Measurements from ENCODE around the gene R3HDM2. TPM values are rescaled to one million over a fixed set of nuclear protein-coding genes. Genes with fewer than 3 reads are reported as not detected.
A peak's percentile ranks its signal among the peaks of the same experiment; 100 is the strongest.

Gene R3HDM2
- total RNA-seq, 4 donors from 2014 or later = 31.0 to 51.9 (median 41.6) TPM

- H3K27me3 ChIP-seq = peaks cover 0 to 6% of the 10 kb centered on the region in 2 donors
- no peaks in the 10 kb centered on the region for H3K9me3 ChIP-seq
- WGBS, 2 donors = 41 to 47% methylated on average over 10 to 15 of the region's 15 CpGs
- no peak for TF ChIP-seq POLR2A (IDR thresholded peaks at IDR 0.05)
- TF ChIP-seq, protein P1, sequence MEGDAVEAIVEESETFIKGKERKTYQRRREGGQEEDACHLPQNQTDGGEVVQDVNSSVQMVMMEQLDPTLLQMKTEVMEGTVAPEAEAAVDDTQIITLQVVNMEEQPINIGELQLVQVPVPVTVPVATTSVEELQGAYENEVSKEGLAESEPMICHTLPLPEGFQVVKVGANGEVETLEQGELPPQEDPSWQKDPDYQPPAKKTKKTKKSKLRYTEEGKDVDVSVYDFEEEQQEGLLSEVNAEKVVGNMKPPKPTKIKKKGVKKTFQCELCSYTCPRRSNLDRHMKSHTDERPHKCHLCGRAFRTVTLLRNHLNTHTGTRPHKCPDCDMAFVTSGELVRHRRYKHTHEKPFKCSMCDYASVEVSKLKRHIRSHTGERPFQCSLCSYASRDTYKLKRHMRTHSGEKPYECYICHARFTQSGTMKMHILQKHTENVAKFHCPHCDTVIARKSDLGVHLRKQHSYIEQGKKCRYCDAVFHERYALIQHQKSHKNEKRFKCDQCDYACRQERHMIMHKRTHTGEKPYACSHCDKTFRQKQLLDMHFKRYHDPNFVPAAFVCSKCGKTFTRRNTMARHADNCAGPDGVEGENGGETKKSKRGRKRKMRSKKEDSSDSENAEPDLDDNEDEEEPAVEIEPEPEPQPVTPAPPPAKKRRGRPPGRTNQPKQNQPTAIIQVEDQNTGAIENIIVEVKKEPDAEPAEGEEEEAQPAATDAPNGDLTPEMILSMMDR (IDR thresholded peaks at IDR 0.05) = peak in 3 of 5 experiments; percentile 29 to 43 (median 41)
- no peaks in the 10 kb centered on the region for H3K36me3 ChIP-seq
- DNase-seq (ENCODE audit: low spot score in 2 of 2) = no peak
- H3K27ac ChIP-seq = peak overlapping the region in 1 of 4 donors; percentile 7
- H3K4me3 ChIP-seq = no peak overlapping the region
- peaks cover 0 to 33% (median 19%) of the 10 kb centered on the region in 4 donors for H3K4me1 ChIP-seq
Measured at GRCh38 chr12:57456145-57456700, 25.4 kb upstream of the R3HDM2 start.

- Histone ChIP-seq H3K27me3 (peaks cover 0 to 6% of the 10 kb centered on the region in 2 donors), H3K36me3 (no peaks in the 10 kb centered on the region), H3K4me1 (peaks cover 0 to 27% (median 12%) of the 10 kb centered on the region in 4 donors), H3K9me3 (no peaks in the 10 kb centered on the region), H3K4me3 (no peak overlapping the region), H3K27ac (no peak overlapping the region)
- TF ChIP-seq, protein P1 (IDR thresholded peaks at IDR 0.05) = no peak
- no peak for TF ChIP-seq POLR2A (IDR thresholded peaks at IDR 0.05)
- no peak for TF ChIP-seq EP300 (IDR thresholded peaks at IDR 0.05)
- 49 to 54% methylated on average over 7 to 10 of the region's 10 CpGs for WGBS, 2 donors
- DNase-seq (ENCODE audit: low spot score in 2 of 2) = no peak
Measured at GRCh38 chr12:57455374-57456144, 24.7 kb upstream of the R3HDM2 start.

- TF ChIP-seq POLR2A (IDR thresholded peaks at IDR 0.05) = no peak
- TF ChIP-seq, protein P1 (IDR thresholded peaks at IDR 0.05) = no peak
- no peak for TF ChIP-seq EP300 (IDR thresholded peaks at IDR 0.05)
- WGBS, 2 donors = 43 to 54% methylated on average over 9 to 10 of the region's 10 CpGs
- no peak within 1 kb of the TSS for H3K4me3 ChIP-seq
Measured at GRCh38 chr12:57454566-57455373, 23.9 kb upstream of the R3HDM2 start, which contains the start of gene INHBE. INHBE (plus strand) TSS chr12:57455307; CDS start chr12:57455537, 230 bp downstream.

GRCh38 chr12:57454213-57454565, 23.3 kb upstream of the R3HDM2 start:
- H3K27me3 ChIP-seq = peaks cover 0 to 6% of the 10 kb centered on the region in 2 donors
- no peak for DNase-seq (ENCODE audit: low spot score in 2 of 2)
- WGBS, 2 donors = 94 to 97% methylated on average over 2 of the region's 2 CpGs
- no peaks in the 10 kb centered on the region for H3K36me3 ChIP-seq
- H3K4me3 ChIP-seq = no peak overlapping the region
- peaks cover 0 to 19% (median 6%) of the 10 kb centered on the region in 4 donors for H3K4me1 ChIP-seq
- TF ChIP-seq EP300 (IDR thresholded peaks at IDR 0.05) (no peak), POLR2A (IDR thresholded peaks at IDR 0.05) (no peak)
- TF ChIP-seq, protein P1 (IDR thresholded peaks at IDR 0.05) = no peak
- H3K27ac ChIP-seq = no peak overlapping the region
- no peaks in the 10 kb centered on the region for H3K9me3 ChIP-seq

More at GRCh38 chr12:57454566-57455373, 23.9 kb upstream of the R3HDM2 start, which contains the start of gene INHBE:
- Histone ChIP-seq H3K36me3 (no peaks in the 10 kb centered on the region), H3K27me3 (peaks cover 0 to 6% of the 10 kb centered on the region in 2 donors), H3K27ac (no peak within 1 kb of the TSS), H3K4me1 (peaks cover 0 to 19% (median 6%) of the 10 kb centered on the region in 4 donors), H3K9me3 (no peaks in the 10 kb centered on the region)
- DNase-seq (ENCODE audit: low spot score in 2 of 2) = no peak
